Measurements from ENCODE around the gene PGP. TPM values are rescaled to one million over a fixed set of nuclear protein-coding genes. Genes with fewer than 3 reads are reported as not detected.

PGP gene
- total and polyA plus RNA-seq, 2 of the 4 experiments (the other 2 are of a cell fraction): 4.1 to 9.4 TPM

GRCh38 chr16:2206780-2207433 is 7.7 kb downstream of the PGP start:
- Histone ChIP-seq H3K4me1 (ENCODE audit: control insufficient read depth, insufficient read depth, low read length) (peaks cover 7% of the 10 kb centered on the region), H4K5ac (ENCODE audit: low read depth, low read length) (no peak overlapping the region), H4K20me1 (ENCODE audit: insufficient read depth, low read length) (peaks cover 5% of the 10 kb centered on the region; the same call in 1 of the 2 replicates), H3K79me1 (ENCODE audit: low read depth in 1 of 2, low read length in 2 of 2) (peaks cover 13 to 29% of the 10 kb centered on the region in 2 experiments), H2BK5ac (ENCODE audit: low read depth, low read length, poor library complexity, severe bottlenecking) (no peak overlapping the region), H3K56ac (ENCODE audit: extremely low read depth, insufficient read depth, low read length) (no peak overlapping the region), H4K91ac (ENCODE audit: insufficient read depth, low read depth, low read length) (no peak overlapping the region), H3K14ac (replicated peaks; ENCODE audit: low read depth, low read length) (no peak overlapping the region), H2AFZ (replicated peaks; ENCODE audit: low read length, poor library complexity) (no peak overlapping the region), H2BK20ac (ENCODE audit: low read depth, low read length) (no peak overlapping the region), H3K4me2 (ENCODE audit: low read depth, low read length) (no peak overlapping the region), H3K36me3 (ENCODE audit: control insufficient read depth, insufficient read depth, low read length) (peaks cover 25% of the 10 kb centered on the region; the same call in 1 of the 2 replicates), H3K23ac (ENCODE audit: low read depth, low read length) (no peak overlapping the region), H3K27ac (ENCODE audit: insufficient read depth, low read length) (no peak overlapping the region), H3K9ac (ENCODE audit: low read depth, low read length) (no peak overlapping the region), H2AK5ac (ENCODE audit: low read depth, low read length) (peak overlapping the region; percentile 98; the same call in 1 of the 2 replicates), H3K4me3 (ENCODE audit: insufficient read depth, low read depth, low read length) (no peak overlapping the region), H3K18ac (ENCODE audit: low read depth, low read length) (no peak overlapping the region), H4K8ac (ENCODE audit: low read depth in 2 of 2, low read length in 2 of 2) (no peak overlapping the region; a peak in 1 of 4 replicates), H3K9me3 (ENCODE audit: control insufficient read depth, insufficient read depth, low read length) (no peaks in the 10 kb centered on the region), H2AK9ac (replicated peaks; ENCODE audit: low read depth, low read length, poor library complexity) (peak overlapping the region; percentile 93), H3K9me1 (ENCODE audit: insufficient read depth, low read length) (peaks cover 6% of the 10 kb centered on the region; the same call in 1 of the 2 replicates), H3K27me3 (ENCODE audit: control insufficient read depth, insufficient read depth, low read length) (no peaks in the 10 kb centered on the region), H2BK120ac (ENCODE audit: low read depth, low read length) (no peak overlapping the region), H2BK15ac (ENCODE audit: low read depth, low read length) (no peak overlapping the region), H3K4ac (ENCODE audit: low read depth, low read length) (no peak overlapping the region)
- DNase-seq: no peak
- no peak for ATAC-seq (ENCODE audit: low read depth)
- dilution Hi-C loops (cut with HindIII; ENCODE audit: low sequenced_read_pairs, unreplicated experiment): no loop called here
- 94% methylated on average over 6 of the region's 23 CpGs; no CpG with 5 or more reads in 1 of the 2 experiments for WGBS, 2 experiments (ENCODE audit: extremely low coverage in 2 of 2, insufficient read length in 1 of 2)
- POLR2A ChIA-PET (ENCODE audit: unreplicated experiment): no interaction called here
- no TSS peak for BruUV-seq (replicated peaks)
- CTCF ChIA-PET: no interaction called here
- TF ChIP-seq USF2 (IDR thresholded peaks at IDR 0.05; ENCODE audit: low read depth, low read length): no peak
- no peak for TF ChIP-seq NFE2L2 (IDR thresholded peaks at IDR 0.05; ENCODE audit: low read depth, low read length)
- in situ Hi-C loops (cut with MboI; ENCODE audit: low sequenced_read_pairs): no loop called here
- intact Hi-C loops (cut with micrococcal nuclease): no loop called here
